LNCaP clone FGC (cell line): ENCODE data around the gene APLP1.

Experiments used
- DNase-seq: peaks from one replicate; pipeline ENCODE4 v3.0.0-alpha.2; 2011; ENCODE audit warnings: low read depth
- H3K4me3 ChIP-seq: 2 replicates; pipeline ENCODE4 v1.5.1; 2011; ENCODE audit warnings: mild to moderate bottlenecking, low read depth, low read length, control low read depth
- CTCF ChIP-seq: IDR thresholded peaks from 2 replicates; pipeline ENCODE4 v1.5.1; 2012; ENCODE audit warnings: mild to moderate bottlenecking; ENCODE audit not compliant: control insufficient read depth, insufficient read depth; ENCODE audit errors: extremely low read depth

APLP1 gene

DNA sequence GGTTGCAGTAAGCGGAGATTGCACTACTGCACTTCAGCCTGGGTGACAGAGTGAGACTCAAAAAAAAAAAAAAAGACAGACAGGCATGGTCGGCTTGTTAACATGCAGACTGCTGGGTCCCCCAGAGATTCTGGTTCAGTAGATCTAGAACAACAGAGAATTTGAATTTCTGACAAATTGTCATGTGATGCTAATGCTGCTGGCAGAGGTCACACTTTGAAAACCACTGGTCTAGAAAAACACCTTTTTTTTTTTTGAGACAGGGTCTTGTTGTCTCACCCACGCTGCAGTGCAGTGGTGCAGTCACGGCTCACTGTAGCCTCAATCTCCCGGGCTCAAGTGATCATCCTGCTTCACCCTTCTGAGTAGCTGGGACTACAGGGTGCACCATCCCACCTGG, 60.1 kb downstream of the APLP1 start:
- no peak for DNase-seq
- TF ChIP-seq CTCF: no peak
- no peak overlapping the region for H3K4me3 ChIP-seq
